PC-3 (cell line): ENCODE measurements around the gene ANKRD40. TPM values are rescaled to one million over a fixed set of nuclear protein-coding genes. Genes with fewer than 3 reads are reported as not detected.

Experiments
- ATAC-seq: fragments of 200-7000 bp; cut with Tn5 transposase; 2 replicates; pipeline ENCODE4 v1.9.1; 2020; ENCODE audit warnings: mild to moderate bottlenecking, moderate library complexity
- BruUV-seq: library from RNA; stranded (reverse); fragments of 400-500 nt; replicated peaks from 2 replicates; lab custom pipeline; 2021; lab: Mats Ljungman, UMichigan
- CTCF ChIA-PET: fragments of 300-600 bp; sonication (Branson Sonifier 250); formaldehyde crosslinking; loops from one replicate; lab custom pipeline; 2022; ENCODE audit warnings: antibody characterized with exemption; lab: Charles Lee
- POLR2A ChIA-PET: fragments of 300-600 bp; sonication (Branson Sonifier 250); formaldehyde crosslinking; loops from one replicate; lab custom pipeline; 2022; ENCODE audit warnings: antibody characterized with exemption; ENCODE audit not compliant: unreplicated experiment; lab: Charles Lee
- DNase-seq: peaks from one replicate; pipeline ENCODE4 v3.0.0-alpha.2; 2015
- H2AFZ ChIP-seq: fragments of 300-600 bp; sonication (generic); 2 replicates; pipeline ENCODE4 v1.6.0; 2016; ENCODE audit warnings: antibody characterized with exemption, low read length
- H3F3A ChIP-seq: fragments of 300-600 bp; sonication (generic); one replicate; pipeline ENCODE4 v1.6.0; 2017; ENCODE audit warnings: antibody characterized with exemption, low read length, control low read depth, mild to moderate bottlenecking; ENCODE audit not compliant: unreplicated experiment
- H3K27ac ChIP-seq: fragments of 300-600 bp; sonication (generic); 2 replicates; pipeline ENCODE4 v1.5.1; 2016; ENCODE audit warnings: mild to moderate bottlenecking, low read length
- H3K27me3 ChIP-seq: fragments of 300-600 bp; sonication (generic); 2 replicates; pipeline ENCODE4 v1.6.1; 2016; ENCODE audit warnings: low read length, mixed read lengths
- H3K36me3 ChIP-seq: fragments of 300-600 bp; sonication (generic); 2 replicates; pipeline ENCODE4 v1.6.1; 2016; ENCODE audit warnings: low read depth, mixed run types, low read length, mixed read lengths
- H3K4me1 ChIP-seq: fragments of 300-600 bp; sonication (generic); 2 replicates; pipeline ENCODE4 v1.5.1; 2016; ENCODE audit warnings: low read length; ENCODE audit not compliant: insufficient read depth
- H3K4me2 ChIP-seq: fragments of 300-600 bp; sonication (generic); 2 replicates; pipeline ENCODE4 v1.6.0; 2016; ENCODE audit warnings: low read length
- H3K4me3 ChIP-seq: fragments of 300-600 bp; sonication (generic); 2 replicates; pipeline ENCODE4 v1.5.1; 2016; ENCODE audit warnings: mild to moderate bottlenecking, low read length, mixed read lengths
- H3K79me2 ChIP-seq: fragments of 300-600 bp; sonication (generic); 2 replicates; pipeline ENCODE4 v1.6.1; 2017; ENCODE audit warnings: low read length, mixed read lengths
- H3K9ac ChIP-seq: fragments of 300-600 bp; sonication (generic); 2 replicates; pipeline ENCODE4 v1.6.0; 2016; ENCODE audit warnings: mild to moderate bottlenecking, low read length
- H3K9me2 ChIP-seq: fragments of 300-600 bp; sonication (generic); replicated peaks from 2 replicates; pipeline ENCODE4 v1.6.1; 2016; ENCODE audit warnings: mixed run types, low read length, mixed read lengths
- H3K9me3 ChIP-seq: fragments of 300-600 bp; sonication (generic); 2 replicates; pipeline ENCODE4 v1.6.1; 2016; ENCODE audit warnings: low read length, mixed read lengths
- H4K20me1 ChIP-seq: fragments of 300-600 bp; sonication (generic); 2 replicates; pipeline ENCODE4 v1.6.1; 2016; ENCODE audit warnings: low read length, mixed read lengths
- CTCF ChIP-seq: fragments of 300-600 bp; sonication (generic); conservative IDR thresholded peaks from 2 replicates; pipeline ENCODE4 v1.5.1; 2017; ENCODE audit warnings: antibody characterized with exemption, low read depth, mild to moderate bottlenecking, low read length
- EZH2 ChIP-seq: fragments of 300-600 bp; sonication (generic); IDR thresholded peaks from one replicate; pipeline ENCODE4 v1.6.1; 2017; ENCODE audit warnings: antibody characterized with exemption, mild to moderate bottlenecking, low read length; ENCODE audit not compliant: unreplicated experiment
- EZH2phosphoT487 ChIP-seq: fragments of 300-600 bp; sonication (generic); IDR thresholded peaks from 2 replicates; pipeline ENCODE4 v1.6.1; 2018; ENCODE audit warnings: mild to moderate bottlenecking, antibody characterized with exemption, low read length, borderline replicate concordance
- intact Hi-C: fragments of 100-400 bp; cut with micrococcal nuclease; formaldehyde crosslinking; loops from 2 replicates; pipeline ENCODE4 v1.9.0; 2023
- total RNA-seq: library from RNA; depleted of rRNA; stranded (reverse); fragments of >200 nt; gene quantifications from 2 replicates; pipeline ENCODE4 v1.2.3, GENCODE V29; 2014

ANKRD40 gene
- total RNA-seq, 1 experiment from 2014 or later, result 44.2 TPM

GRCh38 chr17:50719924-50720794, 12.4 kb upstream of the ANKRD40 start:
- Histone ChIP-seq H3K9ac (peak overlapping the region; percentile 97), H3K79me2 (peaks cover 63% of the 10 kb centered on the region), H3K4me1 (peaks cover 25% of the 10 kb centered on the region), H3K36me3 (peaks cover 4% of the 10 kb centered on the region; the same call in 1 of the 2 replicates), H3K27ac (peak overlapping the region; percentile 84), H3K4me2 (peak overlapping the region; percentile 91), H2AFZ (peak overlapping the region; percentile 84), H3K9me2 (no peaks in the 10 kb centered on the region), H3F3A (no peaks in the 10 kb centered on the region), H3K4me3 (peak overlapping the region; percentile 91), H3K27me3 (no peaks in the 10 kb centered on the region), H4K20me1 (peaks cover 54% of the 10 kb centered on the region), H3K9me3 (no peaks in the 10 kb centered on the region)
- ChIA-PET POLR2A (interaction anchor here (0.5 to 1.0 kb wide), 5 partner anchors 12 to 324 kb away, joined by 3 to 8 read pairs (median 3); no protein-coding TSS in a partner anchor), CTCF (no interaction called here)
- BruUV-seq, result TSS peak; percentile 52
- ATAC-seq (no peak), DNase-seq (peak; percentile 19)
- TF ChIP-seq EZH2, result no peak
- TF ChIP-seq EZH2phosphoT487, result no peak
- no peak for TF ChIP-seq CTCF
- intact Hi-C loops, result loop anchor here (1.0 kb wide), 1 partner anchor 12 kb away; no protein-coding TSS in a partner anchor

- Histone ChIP-seq H3K4me2 (peak within 1 kb of the TSS; percentile 91), H4K20me1 (peaks cover 47% of the 10 kb centered on the region), H3K79me2 (peaks cover 55% of the 10 kb centered on the region), H3K27ac (peak within 1 kb of the TSS; percentile 84), H3K9ac (peak within 1 kb of the TSS; percentile 97), H3F3A (no peaks in the 10 kb centered on the region), H3K9me2 (no peaks in the 10 kb centered on the region), H3K36me3 (peaks cover 4% of the 10 kb centered on the region; the same call in 1 of the 2 replicates), H2AFZ (peak within 1 kb of the TSS; percentile 84), H3K4me3 (peak within 1 kb of the TSS; percentile 91), H3K9me3 (no peaks in the 10 kb centered on the region), H3K27me3 (no peaks in the 10 kb centered on the region), H3K4me1 (peaks cover 25% of the 10 kb centered on the region)
- TSS peak; percentile 99 for BruUV-seq
- intact Hi-C loops, result loop anchor here (1.0 kb wide), 1 partner anchor 11 kb away; no protein-coding TSS in a partner anchor
- ChIA-PET CTCF (no interaction called here), POLR2A (interaction anchor here (0.6 to 1.0 kb wide), 4 partner anchors 11 to 160 kb away, joined by 3 to 8 read pairs (median 3); no protein-coding TSS in a partner anchor)
- DNase-seq (peak; percentile 98), ATAC-seq (peak; percentile 92)
- TF ChIP-seq EZH2phosphoT487 (no peak), EZH2 (no peak), CTCF (no peak)
Observed at GRCh38 chr17:50719144-50719923, 11.6 kb upstream of the ANKRD40 start, which contains the start of gene LUC7L3. LUC7L3 (plus strand) TSS chr17:50719603; CDS start chr17:50719733, 130 bp downstream.
